GM21526 (cell line): ENCODE measurements around the gene SIGLEC15.

ENCODE experiments used
- ATAC-seq: cut with Tn5 transposase; IDR thresholded peaks from one replicate; pipeline ENCODE4 v1.9.1; 2021; ENCODE audit warnings: moderate library complexity; ENCODE audit not compliant: unreplicated experiment, low FRiP score

The SIGLEC15 gene

DNA sequence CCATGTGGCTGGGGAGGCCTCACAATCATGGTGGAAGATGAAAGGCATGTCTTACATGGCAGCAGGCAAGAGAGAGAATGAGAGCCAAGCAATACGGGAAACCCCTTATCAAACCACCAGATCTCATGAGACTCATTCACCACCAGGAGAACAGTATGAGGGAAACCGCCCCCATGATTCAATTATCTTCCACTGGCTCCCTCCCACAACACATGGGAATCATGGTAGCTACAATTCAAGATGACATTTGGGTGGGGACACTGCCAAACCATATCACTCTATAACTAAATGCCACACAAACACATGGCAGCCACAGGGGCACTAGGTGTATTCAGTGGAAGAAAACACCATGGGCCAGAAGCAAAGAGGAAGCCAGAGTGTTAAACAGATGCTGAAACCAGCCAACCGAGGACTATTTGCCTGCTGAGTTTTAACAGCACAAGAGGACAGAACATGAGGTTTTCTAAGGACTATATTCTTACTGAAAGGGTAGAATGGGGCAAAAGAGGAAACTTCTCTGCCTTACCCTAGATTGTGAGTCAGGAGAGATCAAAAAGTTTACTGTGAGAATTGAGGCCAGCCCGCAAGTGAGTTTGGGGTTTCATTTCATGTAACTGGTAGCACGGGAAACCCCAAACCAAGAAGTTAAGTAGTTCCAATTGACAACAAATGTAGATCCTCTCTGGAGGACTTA is 49.2 kb downstream of the SIGLEC15 start:
- ATAC-seq: peak; percentile 91

DNA sequence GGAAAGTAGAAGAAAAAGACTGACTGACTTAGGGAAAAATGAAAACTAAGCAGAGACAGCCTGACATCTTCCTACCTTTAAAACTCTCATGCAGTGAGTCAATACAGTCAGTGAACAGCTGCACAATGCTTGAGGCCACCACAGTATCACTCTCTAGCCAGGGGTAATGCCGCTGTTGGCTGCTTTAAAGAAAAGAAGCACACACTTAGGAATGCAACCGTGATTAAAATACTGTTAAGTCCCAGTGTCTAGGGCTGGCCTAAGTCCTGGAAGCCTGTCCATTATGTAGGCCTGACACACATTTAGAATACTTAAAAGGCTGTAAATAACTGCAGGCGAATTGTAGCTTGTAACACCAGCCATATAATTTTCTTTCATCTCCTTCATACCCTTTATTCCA is 50.7 kb downstream of the SIGLEC15 start:
- no peak for ATAC-seq

GRCh38 chr18:45877403-45877802 is 51.9 kb downstream of the SIGLEC15 start:
- ATAC-seq: no peak

GRCh38 chr18:45879681-45880655 is 54.5 kb downstream of the SIGLEC15 start:
- no peak for ATAC-seq

- ATAC-seq: no peak
These were observed 55.5 kb downstream of the SIGLEC15 start for GRCh38 chr18:45880876-45881558.

DNA sequence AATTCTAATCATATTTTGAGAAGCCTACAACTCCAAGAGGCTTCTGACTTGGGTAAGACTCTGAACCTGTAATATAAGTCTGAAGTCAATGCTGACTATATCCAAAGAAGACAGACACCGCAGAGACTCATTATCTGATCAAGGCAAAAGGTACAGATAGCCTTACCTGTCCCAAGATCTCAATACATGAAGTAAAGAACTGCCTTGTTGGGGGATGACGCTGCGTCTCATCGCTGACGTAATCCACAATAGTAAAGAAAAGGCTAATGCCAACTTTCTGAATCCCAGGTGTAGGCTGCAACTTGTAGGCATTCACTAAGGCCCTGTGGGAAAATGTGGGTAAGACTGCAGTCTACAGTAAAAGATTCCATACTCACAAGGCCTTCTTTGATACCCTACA is 62.1 kb downstream of the SIGLEC15 start:
- no peak for ATAC-seq

- no peak for ATAC-seq
These were observed 64.1 kb downstream of the SIGLEC15 start for GRCh38 chr18:45889419-45890064.

DNA sequence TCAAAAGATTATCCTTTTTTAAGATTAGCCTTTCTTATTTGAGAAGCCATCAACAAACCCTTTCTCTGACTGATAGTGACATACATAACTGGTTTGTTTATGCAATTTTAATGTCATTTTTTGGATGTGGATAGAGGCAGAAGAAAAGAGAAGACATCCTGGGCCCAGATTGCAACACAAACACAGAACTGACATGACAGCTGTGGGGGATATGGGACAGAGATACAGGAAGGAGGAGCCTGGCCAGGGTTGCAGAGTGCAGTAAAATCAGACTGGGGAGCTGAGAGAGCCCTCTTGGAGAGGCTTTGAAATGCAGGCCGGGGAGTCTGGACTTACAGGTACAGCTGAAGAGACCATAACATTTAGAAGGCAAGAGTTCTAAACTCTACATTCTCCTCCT is 65.1 kb downstream of the SIGLEC15 start:
- ATAC-seq: no peak

DNA sequence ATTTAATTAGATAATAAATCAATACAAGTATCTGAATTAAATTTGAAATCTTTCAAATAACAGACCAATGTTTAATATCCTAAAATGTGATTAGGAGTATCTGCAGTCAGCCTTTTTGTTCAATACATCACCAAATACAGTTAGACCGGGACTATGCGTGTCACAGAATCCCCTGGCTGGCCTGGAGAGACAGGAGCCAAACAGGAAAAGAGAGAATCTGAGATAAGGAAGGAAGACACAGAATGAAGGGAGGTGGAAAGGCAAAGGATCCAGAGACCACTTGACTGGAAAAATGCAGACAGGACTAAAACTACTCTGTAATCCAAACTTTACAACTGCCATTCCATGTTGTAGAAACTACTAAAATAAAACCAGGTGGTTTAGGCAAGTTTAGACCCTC is 66.3 kb downstream of the SIGLEC15 start:
- ATAC-seq: no peak
